Duodenal mucosa (tissue), 2 donors: ENCODE data around the gene CLN5.
A peak's percentile ranks its signal among the peaks of the same experiment; 100 is the strongest.

Experiments used
- H3K27ac ChIP-seq: one replicate; pipeline ENCODE4 v1.7.0; 2013; ENCODE audit warnings: low read depth, low read length
- H3K27me3 ChIP-seq, 2 donors: one replicate each; pipeline ENCODE4 v1.7.0; 2013; ENCODE audit warnings: low read length in 2 of 2, control low read depth in 1 of 2; ENCODE audit not compliant: insufficient read depth in 2 of 2, control insufficient read depth in 1 of 2
- H3K36me3 ChIP-seq, 2 donors: one replicate each; pipeline ENCODE4 v1.7.0; 2013; ENCODE audit warnings: low read length in 2 of 2, control low read depth in 1 of 2; ENCODE audit not compliant: insufficient read depth in 2 of 2, control insufficient read depth in 1 of 2
- H3K4me1 ChIP-seq, 2 donors: one replicate each; pipeline ENCODE4 v1.7.0; 2013; ENCODE audit warnings: low read length in 2 of 2, control low read depth in 1 of 2; ENCODE audit not compliant: insufficient read depth in 2 of 2, control insufficient read depth in 1 of 2
- H3K4me3 ChIP-seq, 2 donors: one replicate each; pipeline ENCODE4 v1.7.0; 2013; ENCODE audit warnings: low read length in 2 of 2, low read depth in 1 of 2
- H3K9ac ChIP-seq, 2 donors: one replicate each; pipeline ENCODE4 v1.7.0; 2013; ENCODE audit warnings: low read length in 2 of 2, low read depth in 1 of 2
- H3K9me3 ChIP-seq, 2 donors: one replicate each; pipeline ENCODE4 v1.7.0; 2013; ENCODE audit warnings: low read length in 2 of 2, control low read depth in 1 of 2; ENCODE audit not compliant: control insufficient read depth in 1 of 2

Gene CLN5

GRCh38 chr13:76974618-76974975 is 17.3 kb upstream of the CLN5 start:
- H3K9me3 ChIP-seq: no peaks in the 10 kb centered on the region
- H3K4me1 ChIP-seq: no peaks in the 10 kb centered on the region
- H3K9ac ChIP-seq: no peak overlapping the region
- no peak overlapping the region for H3K27ac ChIP-seq
- H3K4me3 ChIP-seq: no peak overlapping the region
- peaks cover 0 to 19% of the 10 kb centered on the region in 2 donors for H3K27me3 ChIP-seq
- no peaks in the 10 kb centered on the region for H3K36me3 ChIP-seq

- Histone ChIP-seq H3K27me3 (peaks cover 0 to 19% of the 10 kb centered on the region in 2 donors), H3K9ac (no peak overlapping the region), H3K4me1 (no peaks in the 10 kb centered on the region), H3K4me3 (no peak overlapping the region), H3K9me3 (no peaks in the 10 kb centered on the region), H3K36me3 (no peaks in the 10 kb centered on the region), H3K27ac (no peak overlapping the region)
Measured at GRCh38 chr13:76975863-76976262, 16.0 kb upstream of the CLN5 start.

GRCh38 chr13:76976490-76976889 is 15.4 kb upstream of the CLN5 start:
- no peaks in the 10 kb centered on the region for H3K4me1 ChIP-seq
- H3K36me3 ChIP-seq: no peaks in the 10 kb centered on the region
- H3K4me3 ChIP-seq: no peak overlapping the region
- no peak overlapping the region for H3K27ac ChIP-seq
- no peaks in the 10 kb centered on the region for H3K9me3 ChIP-seq
- H3K9ac ChIP-seq: no peak overlapping the region
- peaks cover 0 to 22% of the 10 kb centered on the region in 2 donors for H3K27me3 ChIP-seq

GRCh38 chr13:76976929-76977328 is 15.0 kb upstream of the CLN5 start:
- Histone ChIP-seq H3K4me1 (no peaks in the 10 kb centered on the region), H3K36me3 (no peaks in the 10 kb centered on the region), H3K9ac (no peak overlapping the region), H3K9me3 (no peaks in the 10 kb centered on the region), H3K27ac (no peak overlapping the region), H3K27me3 (peaks cover 0 to 27% of the 10 kb centered on the region in 2 donors), H3K4me3 (no peak overlapping the region)

- H3K27me3 ChIP-seq: peaks cover 0 to 30% of the 10 kb centered on the region in 2 donors
- no peak overlapping the region for H3K27ac ChIP-seq
- H3K36me3 ChIP-seq: no peaks in the 10 kb centered on the region
- no peaks in the 10 kb centered on the region for H3K4me1 ChIP-seq
- no peak overlapping the region for H3K9ac ChIP-seq
- peak overlapping the region in 1 of 2 donors; percentile 20 for H3K4me3 ChIP-seq
- H3K9me3 ChIP-seq: no peaks in the 10 kb centered on the region
Measured at GRCh38 chr13:76980075-76980718, 11.7 kb upstream of the CLN5 start.

- Histone ChIP-seq H3K4me1 (no peaks in the 10 kb centered on the region), H3K9me3 (no peaks in the 10 kb centered on the region), H3K27ac (no peak overlapping the region)
Measured at GRCh38 chr13:76982061-76982460, 9.8 kb upstream of the CLN5 start.

GRCh38 chr13:76983676-76984075 is 8.2 kb upstream of the CLN5 start:
- no peaks in the 10 kb centered on the region for H3K4me1 ChIP-seq
- H3K4me3 ChIP-seq: no peak overlapping the region
- no peaks in the 10 kb centered on the region for H3K9me3 ChIP-seq
- peaks cover 3 to 12% of the 10 kb centered on the region in 2 donors for H3K27me3 ChIP-seq
- H3K9ac ChIP-seq: no peak overlapping the region
- no peak overlapping the region for H3K27ac ChIP-seq
- no peaks in the 10 kb centered on the region for H3K36me3 ChIP-seq

More at GRCh38 chr13:76982061-76982460, 9.8 kb upstream of the CLN5 start:
- Histone ChIP-seq H3K36me3 (no peaks in the 10 kb centered on the region), H3K27me3 (peaks cover 0 to 22% of the 10 kb centered on the region in 2 donors), H3K4me3 (no peak overlapping the region), H3K9ac (no peak overlapping the region)

GRCh38 chr13:76991432-76991795 is 467 bp upstream of the CLN5 start:
- no peaks in the 10 kb centered on the region for H3K9me3 ChIP-seq
- H3K36me3 ChIP-seq: peaks cover 8% of the 10 kb centered on the region in 2 donors
- peaks cover 0 to 3% of the 10 kb centered on the region in 2 donors for H3K27me3 ChIP-seq
- H3K4me1 ChIP-seq: peaks cover 10 to 18% of the 10 kb centered on the region in 2 donors
- H3K9ac ChIP-seq: peak overlapping the region; percentile 88 to 97
- H3K4me3 ChIP-seq: peak overlapping the region; percentile 93 to 98
- H3K27ac ChIP-seq: peak overlapping the region; percentile 95

- peak overlapping the region; percentile 93 to 98 for H3K4me3 ChIP-seq
Measured at GRCh38 chr13:76992548-76993001, 694 bp downstream of the CLN5 start.

GRCh38 chr13:76993021-76993420 is 1.1 kb downstream of the CLN5 start:
- Histone ChIP-seq H3K27me3 (peaks cover 0 to 3% of the 10 kb centered on the region in 2 donors), H3K36me3 (peaks cover 8 to 11% of the 10 kb centered on the region in 2 donors), H3K9me3 (no peaks in the 10 kb centered on the region), H3K9ac (peak overlapping the region; percentile 88 to 97), H3K4me3 (peak overlapping the region; percentile 93 to 98), H3K4me1 (peaks cover 10 to 18% of the 10 kb centered on the region in 2 donors), H3K27ac (no peak overlapping the region)

More at GRCh38 chr13:76992548-76993001, 694 bp downstream of the CLN5 start:
- peaks cover 0 to 3% of the 10 kb centered on the region in 2 donors for H3K27me3 ChIP-seq
- H3K9ac ChIP-seq: peak overlapping the region; percentile 88 to 97
- no peaks in the 10 kb centered on the region for H3K9me3 ChIP-seq
- peak overlapping the region; percentile 95 for H3K27ac ChIP-seq
- peaks cover 8% of the 10 kb centered on the region in 2 donors for H3K36me3 ChIP-seq
- peaks cover 10 to 18% of the 10 kb centered on the region in 2 donors for H3K4me1 ChIP-seq
